BJ (cell line): ENCODE data around the gene POLR2F. TPM values are rescaled to one million over a fixed set of nuclear protein-coding genes. Genes with fewer than 3 reads are reported as not detected.

ENCODE experiments used
- CTCF ChIA-PET: fragments of 350-600 bp; formaldehyde crosslinking; extraction: SDS; loops from one replicate; lab custom pipeline; 2021; ENCODE audit warnings: antibody characterized with exemption, inconsistent platforms; lab: Yijun Ruan, JAX
- POLR2A ChIA-PET: fragments of 300-600 bp; sonication (Branson Sonifier 250); formaldehyde crosslinking; extraction: SDS; loops from one replicate; lab custom pipeline; 2021; ENCODE audit warnings: antibody characterized with exemption; lab: Charles Lee
- DNase-seq: peaks from one replicate; pipeline ENCODE4 v3.0.0-alpha.2; 2011; ENCODE audit warnings: low read depth
- H3K27me3 ChIP-seq: 2 replicates; pipeline ENCODE4 v1.6.0; 2011; ENCODE audit warnings: low read length; ENCODE audit not compliant: control insufficient read depth, insufficient read depth
- H3K36me3 ChIP-seq: 2 replicates; pipeline ENCODE4 v1.5.1; 2011; ENCODE audit warnings: low read length; ENCODE audit not compliant: control insufficient read depth, insufficient read depth
- H3K4me3 ChIP-seq: 2 replicates; pipeline ENCODE4 v1.5.1; 2011; ENCODE audit warnings: low read depth, mild to moderate bottlenecking, control low read depth, low read length
- CTCF ChIP-seq: IDR thresholded peaks from 2 replicates; pipeline ENCODE4 v1.5.1; 2011; ENCODE audit warnings: low read depth, mild to moderate bottlenecking, control low read depth, inconsistent platforms, low read length, moderate library complexity; ENCODE audit not compliant: insufficient read depth
- polyA plus RNA-seq: library from polyadenylated mRNA; depleted of rRNA; stranded (reverse); fragments of >200 nt; gene quantifications from 2 replicates; pipeline ENCODE4 v1.2.3, GENCODE V29; 2011

POLR2F gene
- polyA plus RNA-seq, 1 experiment = 92.1 TPM

- no peak for TF ChIP-seq CTCF
- POLR2A ChIA-PET = no interaction called here
These were observed 27.9 kb downstream of the POLR2F start for GRCh38 chr22:37981282-37982011.

GRCh38 chr22:37982151-37982785 is 28.8 kb downstream of the POLR2F start:
- no peak for TF ChIP-seq CTCF
- H3K27me3 ChIP-seq = no peaks in the 10 kb centered on the region
- ChIA-PET POLR2A (no interaction called here), CTCF (interaction anchor here (0.9 to 1.7 kb wide), 2 partner anchors 13 to 16 kb away, joined by 3 to 5 read pairs; no protein-coding TSS in a partner anchor)
- no peaks in the 10 kb centered on the region for H3K36me3 ChIP-seq
- DNase-seq = no peak
- no peak overlapping the region for H3K4me3 ChIP-seq

More at GRCh38 chr22:37981282-37982011, 27.9 kb downstream of the POLR2F start:
- no peak for DNase-seq
- CTCF ChIA-PET = interaction anchor here (0.9 kb wide), 1 partner anchor 14 kb away, joined by 3 read pairs; no protein-coding TSS in a partner anchor
- Histone ChIP-seq H3K4me3 (no peak overlapping the region), H3K36me3 (no peaks in the 10 kb centered on the region), H3K27me3 (no peaks in the 10 kb centered on the region)

GRCh38 chr22:37982938-37983859 is 29.7 kb downstream of the POLR2F start:
- no peak for DNase-seq
- ChIA-PET CTCF (interaction anchor here (0.6 to 1.7 kb wide), 3 partner anchors 12 to 413 kb away, joined by 3 to 5 read pairs (median 3); no protein-coding TSS in a partner anchor), POLR2A (no interaction called here)
- H3K4me3 ChIP-seq = no peak overlapping the region
- peak; percentile 35 for TF ChIP-seq CTCF
- H3K36me3 ChIP-seq = no peaks in the 10 kb centered on the region
- H3K27me3 ChIP-seq = no peaks in the 10 kb centered on the region

GRCh38 chr22:37983860-37984791 is 30.6 kb downstream of the POLR2F start, which contains the start of gene SOX10:
SOX10 (minus strand) TSS chr22:37984555; CDS start chr22:37983784, 771 bp downstream.
- no peaks in the 10 kb centered on the region for H3K27me3 ChIP-seq
- ChIA-PET CTCF (interaction anchor here (0.6 to 1.7 kb wide), 3 partner anchors 11 to 414 kb away, joined by 3 to 5 read pairs (median 3); no protein-coding TSS in a partner anchor), POLR2A (no interaction called here)
- no peak within 1 kb of the TSS for H3K4me3 ChIP-seq
- DNase-seq = no peak
- TF ChIP-seq CTCF = no peak
- no peaks in the 10 kb centered on the region for H3K36me3 ChIP-seq
